NCI-H1694 (cell line): ENCODE results near the gene C6orf89.

Experiments used
- DNase-seq: peaks from one replicate; lab custom pipeline; 2025; lab: John Stamatoyannopoulos, UW

Gene C6orf89

DNA sequence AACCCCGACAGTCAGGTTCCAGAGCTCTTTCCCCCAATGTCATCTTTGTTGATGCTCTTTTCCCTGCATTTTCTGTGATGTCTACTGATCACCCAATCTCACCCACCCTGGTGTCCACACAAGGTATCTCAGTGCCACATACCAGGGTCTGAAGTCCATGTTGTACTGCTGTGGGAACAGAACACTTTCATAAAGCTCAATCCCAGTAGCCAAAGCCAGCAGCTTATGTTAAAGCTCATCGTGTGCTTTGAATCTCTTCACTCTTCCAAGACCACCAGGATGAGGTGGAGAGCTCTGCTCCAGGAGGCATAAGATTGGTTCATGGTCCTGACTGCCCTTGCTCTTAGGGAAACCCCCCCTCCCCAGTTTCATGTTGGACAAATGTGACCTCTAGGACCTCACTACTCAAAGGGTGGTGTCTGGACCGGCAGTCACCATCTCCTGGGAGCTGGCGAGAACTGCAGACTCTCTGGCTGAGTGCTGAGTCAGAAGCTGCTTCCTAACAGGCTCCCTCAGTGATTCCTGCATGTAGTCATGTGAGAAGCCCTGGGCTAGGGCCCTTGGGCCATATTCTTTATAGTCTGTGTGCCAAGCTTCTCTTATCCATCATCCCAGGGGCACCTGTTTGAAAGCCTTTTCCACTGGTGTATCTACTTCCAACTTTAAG, 33.1 kb upstream of the C6orf89 start:
- DNase-seq: no peak

DNA sequence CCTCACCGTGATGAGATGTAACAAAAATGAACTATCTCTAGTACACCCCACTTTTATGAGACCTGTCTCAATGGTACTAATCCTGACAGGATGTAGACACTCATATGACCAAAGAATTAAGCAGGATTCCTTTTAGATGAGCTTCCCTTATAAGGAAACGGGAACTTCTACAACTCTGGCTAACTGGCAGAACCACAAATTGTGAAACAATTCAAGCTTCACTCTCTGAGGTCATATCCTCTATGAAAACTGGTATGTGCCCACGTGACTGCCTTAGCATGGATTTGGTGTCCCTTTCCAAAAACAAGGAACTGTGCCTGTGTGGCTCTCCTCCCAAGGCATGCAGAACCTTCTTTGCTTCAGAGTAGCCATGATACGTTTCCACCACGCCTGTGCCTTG, 32.4 kb upstream of the C6orf89 start:
- no peak for DNase-seq

DNA sequence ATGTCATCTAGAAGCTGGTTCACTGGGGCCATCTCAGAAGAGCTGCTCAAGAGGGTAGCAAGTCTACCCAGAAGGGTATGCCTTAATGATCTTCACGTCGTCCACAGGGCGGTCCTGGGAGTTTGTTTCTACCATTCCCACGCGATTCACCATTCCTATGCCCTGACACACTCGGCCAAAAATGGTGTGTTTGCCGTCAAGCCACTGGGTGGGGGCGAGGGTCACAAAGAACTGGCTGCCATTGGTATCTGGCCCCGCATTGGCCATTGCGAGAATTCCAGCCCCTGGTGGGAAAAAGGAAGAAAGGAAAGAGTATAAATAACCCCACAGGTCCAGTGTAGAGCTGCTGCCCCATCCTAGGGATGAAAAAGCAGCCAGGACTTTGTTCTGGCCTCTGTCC, 30.0 kb upstream of the C6orf89 start:
- DNase-seq: no peak

DNA sequence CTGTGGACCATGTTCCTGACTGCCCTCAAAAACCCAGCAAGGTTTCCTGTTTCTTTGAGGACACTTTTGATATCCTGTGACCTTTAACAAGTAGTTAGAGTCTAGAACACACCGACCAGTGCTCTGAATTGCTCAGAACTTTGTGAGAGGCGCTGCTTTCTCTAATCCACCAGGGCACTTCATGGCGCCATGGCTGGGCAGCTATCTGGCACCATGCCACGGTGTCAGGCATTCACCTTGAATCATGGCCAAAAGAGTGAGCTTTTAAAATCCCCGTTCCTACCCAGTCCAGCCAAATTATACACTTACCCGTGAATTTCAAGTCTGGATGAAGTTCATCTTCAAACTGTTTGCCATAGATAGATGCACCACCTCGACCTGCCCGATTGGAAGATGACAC, 29.5 kb upstream of the C6orf89 start:
- DNase-seq: no peak

DNA sequence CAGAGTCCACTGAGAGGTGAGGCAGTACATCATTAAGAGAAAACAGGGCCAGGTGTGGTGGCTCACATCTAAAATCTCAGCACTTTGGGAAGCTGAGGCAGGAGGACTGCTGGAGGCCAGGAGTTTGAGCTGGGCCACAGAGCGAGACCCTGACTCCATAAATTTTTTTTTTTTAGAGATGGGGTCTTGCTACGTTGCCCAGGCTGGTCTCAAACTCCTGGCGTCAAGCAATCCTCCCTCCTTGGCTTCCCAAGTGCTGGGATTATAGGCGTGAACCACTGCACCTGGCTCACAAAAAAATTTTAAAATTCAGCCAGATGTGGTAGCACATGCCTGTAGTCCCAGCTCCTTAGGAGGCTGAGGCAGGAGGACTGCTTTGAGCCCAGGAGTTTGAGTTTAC, 28.4 kb upstream of the C6orf89 start:
- DNase-seq: no peak

DNA sequence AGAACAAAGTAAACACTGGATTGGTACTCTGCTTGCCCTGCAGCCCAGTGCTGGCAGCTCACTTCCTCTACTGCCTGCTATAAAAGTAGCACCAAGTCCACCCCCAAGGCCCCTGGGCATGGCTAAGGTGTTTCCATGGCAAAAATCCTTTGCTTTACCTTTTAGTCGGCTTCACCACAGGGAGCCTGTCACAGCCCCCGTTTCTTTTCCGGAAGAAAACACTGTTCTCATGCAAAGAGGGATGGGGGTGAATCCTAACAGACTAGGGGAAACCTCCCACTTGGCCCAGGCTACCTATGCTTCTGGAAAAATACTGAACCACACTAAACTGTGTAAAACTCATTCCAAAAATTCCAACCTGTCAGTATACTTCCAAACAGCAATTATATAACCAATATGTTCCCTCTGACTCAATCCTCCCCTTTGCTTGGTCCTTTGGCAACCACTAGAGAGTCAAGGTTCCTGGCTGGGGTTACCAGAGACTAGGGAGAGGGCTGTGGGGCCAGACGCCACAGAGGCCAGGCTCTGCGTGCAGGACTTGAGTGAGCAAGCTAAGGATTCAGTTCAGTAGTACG, 27.3 kb upstream of the C6orf89 start:
- DNase-seq: no peak

DNA sequence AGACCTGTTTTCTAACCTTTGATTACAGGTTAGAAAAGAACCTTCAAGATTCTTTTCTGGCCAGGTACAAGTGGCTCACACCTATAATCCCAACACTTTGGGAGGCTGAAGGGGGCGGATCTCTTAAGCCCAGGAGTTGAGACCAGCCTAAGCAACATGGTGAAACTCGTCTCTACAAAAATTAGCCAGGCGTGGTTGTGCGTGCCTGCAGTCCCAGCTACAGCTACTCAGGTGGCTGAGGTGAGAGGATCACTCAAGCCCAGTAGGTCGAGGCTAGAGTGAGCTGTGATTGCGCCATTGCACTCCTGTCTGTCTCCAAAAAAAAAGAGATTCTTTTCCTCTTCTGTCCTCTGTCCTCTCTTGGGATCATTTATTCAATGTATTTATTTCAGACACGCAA, 25.6 kb upstream of the C6orf89 start:
- no peak for DNase-seq

DNA sequence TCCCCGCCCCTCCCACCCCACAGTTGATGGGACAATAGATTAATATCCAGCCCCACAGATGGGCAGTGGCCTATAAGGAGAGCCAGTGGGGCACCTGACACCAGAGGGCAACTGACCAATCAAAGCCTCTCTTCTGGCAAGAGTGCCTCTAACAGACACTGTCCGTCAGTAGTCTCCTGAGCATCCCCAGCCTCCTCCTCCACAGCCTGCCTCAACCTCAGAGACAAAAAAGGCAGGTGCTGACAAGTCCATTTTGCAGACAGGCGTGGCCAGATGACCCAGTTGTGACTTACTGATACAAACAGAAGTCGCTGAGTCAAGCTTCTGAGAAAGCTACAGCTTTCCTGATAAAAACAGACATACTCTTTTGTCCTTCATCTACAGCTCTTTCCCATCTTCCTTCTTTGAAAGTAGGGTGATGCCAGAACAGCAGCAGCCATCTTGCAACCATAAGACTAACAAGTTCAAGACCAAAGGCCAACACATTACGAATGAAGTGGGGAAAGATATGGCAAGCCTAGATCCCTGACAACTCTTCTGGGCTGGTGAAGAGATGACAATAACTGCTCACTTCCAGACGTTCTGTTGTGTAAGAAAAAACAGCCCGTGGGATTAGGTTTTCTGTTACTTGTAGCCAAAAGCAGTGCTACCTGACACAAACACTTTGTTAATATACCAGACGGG, 23.4 kb upstream of the C6orf89 start:
- DNase-seq: no peak

DNA sequence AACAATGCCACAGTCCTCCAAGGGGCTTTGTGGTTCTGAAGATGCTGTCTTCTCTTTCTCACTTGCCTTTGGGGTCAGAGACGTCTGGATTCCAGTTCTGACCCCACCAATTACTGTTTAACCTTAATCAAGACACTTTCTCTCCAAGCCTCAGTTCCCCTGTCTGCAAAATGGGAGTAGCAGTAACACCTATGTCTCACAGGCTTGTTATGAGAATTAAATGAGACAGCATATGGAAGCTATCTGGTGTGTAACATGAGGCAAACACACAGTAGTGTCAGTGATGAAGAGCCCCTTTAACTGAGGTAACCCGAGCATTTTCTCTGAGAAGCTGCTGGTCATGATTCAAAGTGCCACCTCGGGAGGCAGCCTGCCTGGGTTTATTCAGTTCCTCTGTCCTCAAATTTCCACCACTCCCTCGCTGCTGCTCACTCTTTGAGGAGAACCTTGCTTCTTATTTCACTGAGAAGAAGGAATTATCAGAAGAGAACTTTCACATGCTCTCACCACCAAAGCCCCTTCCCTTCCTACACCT, 22.8 kb upstream of the C6orf89 start:
- DNase-seq: no peak

DNA sequence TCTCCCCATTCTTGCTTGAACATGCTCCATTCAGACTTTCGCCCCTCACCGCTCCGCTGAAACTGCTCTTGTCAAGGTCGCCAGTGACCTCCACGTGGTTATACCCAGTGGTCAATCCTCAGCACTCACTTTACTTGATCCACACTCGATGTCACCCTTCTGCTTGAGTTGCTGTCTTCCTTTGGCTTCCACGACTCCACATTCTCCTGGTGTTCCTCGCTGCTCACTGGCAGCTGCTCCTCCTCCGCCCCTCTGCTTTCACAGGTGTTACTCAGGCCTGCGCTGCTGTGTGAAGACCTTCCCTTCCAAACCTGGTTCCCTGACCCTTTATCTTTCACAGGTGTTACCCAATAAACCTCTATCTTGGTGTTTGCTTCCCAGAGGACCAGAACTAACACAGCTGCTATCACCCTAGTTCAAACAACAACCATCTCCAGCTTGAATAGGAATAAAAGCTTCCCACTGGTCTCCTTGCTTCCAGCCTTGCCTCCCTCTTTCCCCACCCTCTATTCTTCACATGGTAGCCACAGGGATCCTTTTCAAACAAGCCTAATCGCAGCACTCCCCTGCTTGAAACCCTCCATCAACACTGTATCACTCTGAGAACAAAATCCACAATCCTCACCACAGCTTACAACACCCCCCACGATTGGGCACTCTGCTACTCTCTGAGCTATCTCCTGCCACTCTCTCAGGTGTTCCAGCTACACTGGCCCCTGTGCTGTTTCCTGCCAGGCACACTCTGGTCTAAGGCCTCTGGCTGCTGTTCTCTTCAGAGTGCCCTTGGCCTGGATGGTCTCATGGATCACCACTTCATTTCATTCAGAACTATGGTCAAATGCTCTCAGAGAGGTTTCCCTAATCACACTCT, 21.8 kb upstream of the C6orf89 start:
- no peak for DNase-seq

DNA sequence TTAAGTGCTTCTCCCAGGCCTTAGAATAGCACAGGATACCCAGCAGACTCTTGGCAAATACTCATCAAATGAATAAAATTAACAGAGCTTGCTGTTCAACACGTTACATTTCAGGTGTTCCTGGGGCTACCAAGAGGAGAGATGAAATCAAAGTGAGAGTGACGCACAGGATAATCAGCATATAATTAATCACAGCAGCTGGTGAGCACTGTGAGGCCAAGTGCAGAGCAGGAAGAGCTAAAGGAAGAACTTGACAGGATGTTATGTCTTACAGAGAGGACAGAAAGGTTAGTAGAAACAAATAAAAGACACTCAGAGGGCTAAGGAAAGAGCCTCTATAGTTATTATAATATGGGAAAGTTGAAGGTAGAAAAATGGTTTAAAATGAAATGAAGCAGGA, 19.9 kb upstream of the C6orf89 start:
- no peak for DNase-seq

DNA sequence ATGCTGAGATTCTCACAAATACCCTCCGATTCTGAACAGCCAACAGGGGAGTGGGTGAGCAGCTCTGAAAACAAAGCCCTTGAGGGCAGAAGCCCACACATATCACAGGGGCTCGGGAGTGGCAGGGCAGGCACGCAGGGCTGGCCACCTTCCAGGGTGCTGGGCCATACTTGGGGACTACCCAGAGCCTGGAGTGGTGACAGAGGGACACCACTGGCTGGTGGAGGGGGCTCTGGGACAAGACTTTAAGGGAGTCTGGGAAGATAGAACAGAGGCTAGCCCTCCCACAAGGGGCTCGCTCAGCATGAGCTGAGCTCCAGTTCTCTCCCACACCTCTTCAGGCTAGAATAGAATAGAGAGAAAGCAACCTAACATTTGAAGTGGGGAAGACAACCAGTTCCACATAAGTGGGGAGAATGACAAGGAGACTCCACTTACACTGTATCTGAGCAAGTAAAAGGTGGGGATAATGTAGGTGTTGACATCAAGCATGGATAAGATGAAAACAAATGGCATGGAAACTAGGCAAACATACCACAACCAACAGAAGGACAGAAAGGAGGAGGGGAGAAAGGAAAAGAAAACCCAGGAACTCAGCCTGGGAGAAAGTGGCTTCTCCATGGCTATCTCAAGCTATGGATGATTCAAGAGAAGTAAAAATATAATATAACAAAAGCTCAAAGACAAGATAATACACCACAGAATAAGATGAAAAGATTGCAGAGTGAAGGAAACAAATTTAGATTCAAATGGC, 18.1 kb upstream of the C6orf89 start:
- no peak for DNase-seq

DNA sequence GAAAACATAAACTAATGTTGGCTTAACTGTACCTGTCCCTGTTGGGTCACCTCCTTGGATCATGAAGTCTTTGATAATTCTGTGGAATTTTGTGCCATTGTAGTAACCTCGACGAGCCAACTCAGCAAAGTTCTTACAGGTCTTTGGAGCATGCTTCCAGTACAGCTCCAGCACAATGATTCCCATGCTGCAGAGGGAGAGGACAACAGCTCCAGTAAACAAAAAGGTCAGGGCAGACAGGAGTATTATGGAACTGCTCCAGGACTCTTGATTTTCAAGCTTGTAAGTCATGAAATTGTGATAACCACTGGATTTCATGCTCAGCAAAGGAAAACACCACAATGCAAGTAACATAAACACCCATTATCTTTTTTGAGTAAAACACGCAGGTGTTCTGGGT, 14.1 kb upstream of the C6orf89 start:
- no peak for DNase-seq

DNA sequence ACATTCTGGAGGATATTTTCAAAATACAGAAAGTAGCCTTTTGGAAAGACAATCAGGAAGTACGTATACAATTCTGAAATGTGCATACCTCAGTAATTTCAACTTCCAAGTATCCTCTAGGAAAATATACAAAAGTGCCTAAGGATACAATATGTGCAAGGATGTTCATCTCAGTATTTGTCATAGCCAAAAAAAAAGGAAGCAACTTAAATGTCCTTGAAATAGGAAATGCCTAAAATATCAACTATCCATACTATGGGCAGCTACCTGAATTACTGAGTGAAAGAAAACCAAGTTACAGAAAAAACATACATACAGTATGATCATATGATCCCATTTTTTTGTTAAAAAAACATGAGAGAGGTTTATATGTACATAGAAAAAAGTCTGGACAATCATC, 12.6 kb upstream of the C6orf89 start:
- no peak for DNase-seq

DNA sequence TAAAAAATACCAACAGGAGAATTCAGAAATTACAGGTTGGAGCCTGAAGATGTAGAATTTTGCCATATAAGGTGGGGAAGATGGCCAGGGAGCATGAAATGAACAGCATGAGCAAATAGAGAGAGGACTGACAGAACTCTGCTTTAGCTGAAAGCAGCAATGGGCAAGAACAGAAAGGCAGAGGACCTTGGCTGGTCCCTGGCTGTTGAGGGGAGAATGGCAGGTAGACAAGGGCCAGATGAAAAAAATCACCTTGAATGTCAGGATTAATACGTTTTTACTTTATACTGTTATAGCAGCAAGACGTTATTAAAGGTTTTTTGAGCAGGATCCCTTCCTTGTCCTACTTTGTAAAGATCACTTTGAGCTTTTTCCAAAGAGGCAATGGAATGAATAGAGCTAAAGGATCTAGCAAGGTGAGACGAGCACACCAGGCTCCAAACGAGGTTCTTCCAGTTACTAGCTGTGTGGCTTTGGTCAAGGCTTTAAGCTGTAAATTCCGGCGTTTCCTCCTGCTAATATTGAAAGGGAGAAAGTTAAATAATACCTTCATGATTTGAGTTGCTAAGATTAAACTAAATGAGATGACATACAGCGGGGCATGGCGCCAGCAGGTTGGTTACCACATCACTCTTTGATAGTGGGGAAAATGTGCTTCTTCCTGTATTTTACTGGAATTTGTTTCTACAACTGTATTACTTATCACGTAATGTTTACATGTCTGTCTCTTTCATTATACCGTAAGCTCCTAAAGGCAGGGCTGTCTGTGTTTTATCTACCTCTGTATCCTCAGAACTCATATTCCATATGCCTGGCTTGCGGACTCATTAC, 11.9 kb upstream of the C6orf89 start:
- no peak for DNase-seq

DNA sequence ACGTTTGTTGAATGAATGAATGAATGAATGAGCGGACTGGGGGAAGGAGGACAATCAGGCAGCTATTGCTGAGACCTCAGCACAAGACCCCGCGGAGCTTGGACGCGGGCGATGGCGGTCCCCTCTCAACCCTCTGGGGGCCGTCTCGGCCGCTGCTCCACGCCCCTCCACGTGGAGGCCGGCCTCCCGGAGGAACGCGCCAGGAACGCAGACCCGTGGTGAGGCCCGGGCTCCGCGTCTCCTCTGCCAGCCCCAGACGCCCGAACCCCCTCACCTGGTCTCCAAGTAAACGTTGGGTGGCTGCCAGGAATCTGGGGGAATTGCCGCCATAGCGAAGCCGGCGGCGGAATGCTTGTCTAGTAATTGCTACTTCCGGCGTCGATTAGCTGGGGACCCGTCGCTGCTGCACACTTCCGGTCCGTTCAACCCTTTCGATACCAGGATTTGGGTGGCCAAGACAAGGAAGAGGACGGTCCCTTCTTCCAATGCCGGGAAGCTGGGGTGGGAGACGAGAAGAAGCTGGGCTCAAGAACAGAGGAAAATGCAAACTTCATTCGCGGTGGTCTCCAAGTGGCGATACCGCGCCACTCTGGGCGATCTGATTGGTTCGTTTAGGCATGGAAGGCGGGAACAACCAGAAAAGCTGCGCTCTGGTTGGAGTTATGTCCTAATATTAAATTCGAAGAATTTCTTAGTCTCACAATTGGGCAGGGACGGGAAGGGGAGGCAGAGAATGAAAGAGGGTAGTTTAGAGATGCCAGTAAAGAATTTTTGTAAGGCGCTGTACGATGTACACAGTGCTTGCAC, 11.1 kb upstream of the C6orf89 start, which contains the start of gene PPIL1:
Gene PPIL1, minus strand, starts transcription at position 361 of the 807 bp plus-strand sequence. Its CDS starts 31 bp downstream, at position 330.
- peak; percentile 86 for DNase-seq

DNA sequence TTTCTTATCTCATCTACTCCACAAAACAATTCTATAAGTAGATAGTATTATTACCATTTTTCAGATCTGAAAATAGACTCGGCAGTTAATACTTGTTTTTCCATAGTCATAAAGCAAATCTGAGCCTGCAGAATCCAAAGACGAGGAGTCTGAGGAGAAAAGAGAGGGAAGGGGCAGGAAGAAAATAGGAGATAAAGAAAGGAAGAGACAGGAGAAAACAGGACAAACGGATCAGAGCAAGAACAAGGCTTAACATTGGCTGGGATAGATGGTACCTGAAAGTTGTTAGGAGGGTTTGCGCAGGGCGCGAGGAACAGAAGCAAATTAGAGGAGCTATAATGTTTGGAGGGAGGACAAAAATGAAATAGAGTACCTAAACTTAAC, 10.5 kb upstream of the C6orf89 start:
- DNase-seq: no peak

DNA sequence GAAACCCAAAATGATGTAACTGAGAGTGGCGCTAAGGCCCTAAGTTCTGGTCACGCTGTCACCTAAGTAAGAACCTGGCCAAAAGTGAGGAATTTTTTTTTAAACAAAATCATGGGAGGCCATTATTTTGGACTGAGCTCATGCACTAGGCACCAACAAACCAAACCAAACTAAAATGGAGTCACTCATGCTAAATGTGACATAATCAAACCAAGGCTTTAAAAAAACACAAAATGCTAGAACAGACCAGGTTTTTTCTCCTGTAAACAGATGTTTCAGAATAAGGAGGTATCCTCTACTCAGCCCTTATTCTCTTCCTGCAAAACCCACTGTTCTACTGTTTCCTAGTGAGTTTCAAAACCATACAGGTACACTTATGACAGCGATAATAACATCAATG, 1.1 kb upstream of the C6orf89 start:
- DNase-seq: no peak

DNA sequence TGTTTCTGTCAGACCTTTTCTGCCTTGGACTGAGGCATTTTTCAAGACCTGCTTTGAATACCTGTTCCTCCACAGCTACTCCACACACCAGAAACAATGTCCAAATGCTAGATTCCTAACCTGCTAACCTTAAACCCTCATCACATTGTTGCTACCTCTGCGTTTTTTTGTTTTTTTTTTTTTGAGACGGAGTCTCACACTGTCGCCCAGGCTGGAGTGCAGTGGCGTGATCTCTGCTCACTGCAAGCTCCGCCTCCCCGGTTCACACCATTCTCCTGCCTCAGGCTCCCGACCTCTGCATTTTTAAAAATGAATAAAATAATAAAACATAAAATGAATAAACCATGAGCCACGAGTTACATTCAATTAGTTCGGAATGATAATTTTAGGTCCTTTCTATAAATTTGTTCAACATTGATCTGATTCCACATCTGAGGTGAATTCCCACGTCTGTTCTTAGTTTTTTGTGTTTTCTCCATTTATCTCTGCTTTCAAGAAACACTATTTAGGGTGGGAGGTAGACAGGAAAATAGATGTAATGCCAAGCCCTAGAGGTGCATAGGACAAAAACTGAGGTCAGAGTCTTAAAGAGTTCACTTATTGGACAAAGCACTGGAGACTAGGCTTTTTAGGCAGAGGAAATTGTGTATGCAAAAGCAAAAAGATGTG, 1.3 kb downstream of the C6orf89 start:
- DNase-seq: no peak
